Pancreas (tissue), 10 donors: ENCODE measurements around the gene IFIT2. TPM values are rescaled to one million over a fixed set of nuclear protein-coding genes. Genes with fewer than 3 reads are reported as not detected.

Source experiments
- ATAC-seq, 4 donors: fragments of 200-7000 bp; cut with Tn5 transposase; one replicate each; pipeline versions ENCODE4 v1.8.0 to v1.9.1; 2020; ENCODE audit warnings: mild to moderate bottlenecking in 4 of 4, moderate library complexity in 4 of 4
- DNase-seq, 6 donors: peaks; one replicate each; pipeline ENCODE4 v3.0.0-alpha.2; 2020
- FAIRE-seq: peaks from 2 replicates; lab custom pipeline; 2012; peaks lifted over from hg19 to GRCh38; lab: Jason Lieb, UNC
- H3K27ac ChIP-seq, 4 donors: fragments of 200-600 bp; sonication (generic); 1 replicate in 3 of 4; 2 replicates in 1 of 4; pipeline versions ENCODE4 v1.5.0 to v1.8.0; 2020
- H3K27me3 ChIP-seq, 4 donors: fragments of 200-600 bp; one replicate each; pipeline ENCODE4 v1.8.0; 2021
- H3K36me3 ChIP-seq, 3 donors: fragments of 200-600 bp; sonication (generic) in 1 of 3; one replicate each; pipeline versions ENCODE4 v1.5.0 to v1.8.0; 2020 to 2021
- H3K4me1 ChIP-seq, 3 donors: fragments of 200-600 bp; one replicate each; pipeline ENCODE4 v1.8.0; 2021
- H3K4me3 ChIP-seq, 4 donors: fragments of 200-600 bp; sonication (generic) in 2 of 4; one replicate each; pipeline versions ENCODE4 v1.5.0 to v1.8.0; 2020 to 2021
- H3K9me3 ChIP-seq, 4 donors: fragments of 200-600 bp; one replicate each; pipeline ENCODE4 v1.8.0; 2021
- CTCF ChIP-seq, 4 donors: fragments of 200-600 bp; sonication (generic) in 3 of 4; IDR thresholded peaks; one replicate each; pipeline versions ENCODE4 v1.5.0 to v1.8.0; 2021; ENCODE audit warnings: antibody characterized with exemption in 4 of 4
- WGBS, 2 donors: extraction: QIAGEN DNeasy Blood & Tissue Kit; methylation state at CpG; one replicate each; pipeline ENCODE4 v1.1.7; 2013; 5-methylcytosine and 5-hydroxymethylcytosine counted together
- intact Hi-C, 3 donors: fragments of 100-400 bp; cut with DNase I; formaldehyde crosslinking; loops; one replicate each; pipeline versions ENCODE4 v1.11.1 to v1.14.2; 2022
- polyA plus RNA-seq, 2 donors: library from polyadenylated mRNA; stranded (reverse); fragments of 200-250 nt; gene quantifications; one replicate each; pipeline ENCODE4 v1.2.3, GENCODE V29; 2013
- total RNA-seq, 6 donors: library from RNA; stranded (reverse); fragmentation: NEBNext Ultra II Directional in 4 of 6; extraction: Animal tissue kit (Norgen Biotek cat#: 25700) in 4 of 6; gene quantifications; one replicate each; pipeline versions ENCODE4 v1.2.1 to v1.2.4, GENCODE V29; 2021 to 2023
- donor health status: healthy with polysubstance abuse.
- donor health status: DM: no; HTN: no; CAD: no; lungs with moderate emphysema.
- donor health status: DM: no; HTN: no; CAD: no.
- donor health status: control.
- donor health status: control.
- donor health status: Bipolar disorder and iron deficiency.
- donor health status: DM: yes; HTN: yes; CAD: no.
- donor health status: DM: no; HTN: no; CAD: no.
- donor health status: DM: no; HTN: no; CAD: no.
- donor health status: DM: yes; HTN: yes; CAD: no.

Gene IFIT2
- total and polyA plus RNA-seq, 8 donors, result 1.3 to 7.5 (median 1.6) TPM

- FAIRE-seq (no peak), DNase-seq (no peak), ATAC-seq (peak in 1 of 4 donors; percentile 15)
- no peak for TF ChIP-seq CTCF (IDR thresholded peaks at IDR 0.05)
- no peaks in the 10 kb centered on the region for H3K27me3 ChIP-seq
- H3K9me3 ChIP-seq, result no peaks in the 10 kb centered on the region
- H3K4me3 ChIP-seq, result no peak overlapping the region
- 51 to 55% methylated on average over 6 of the region's 6 CpGs for WGBS, 2 donors
- H3K36me3 ChIP-seq, result no peaks in the 10 kb centered on the region
- peaks cover 0 to 21% (median 7%) of the 10 kb centered on the region in 3 donors for H3K4me1 ChIP-seq
- peak overlapping the region in 2 of 4 donors; percentile 30 to 41 for H3K27ac ChIP-seq
- intact Hi-C loops, result no loop called here
These were observed 26.5 kb upstream of the IFIT2 start for GRCh38 chr10:89275383-89275782.

- peaks cover 0 to 23% (median 7%) of the 10 kb centered on the region in 3 donors for H3K4me1 ChIP-seq
- ATAC-seq (peak; percentile 85 to 91 (median 89)), FAIRE-seq (peak; percentile 67), DNase-seq (peak in 3 of 6 donors; percentile 63 to 67 (median 64))
- no peaks in the 10 kb centered on the region for H3K9me3 ChIP-seq
- intact Hi-C loops, result no loop called here
- H3K4me3 ChIP-seq, result no peak overlapping the region
- no peaks in the 10 kb centered on the region for H3K27me3 ChIP-seq
- H3K27ac ChIP-seq, result peak overlapping the region; percentile 25 to 91 (median 69)
- WGBS, 2 donors, result 24 to 31% methylated on average over 1 of the region's 1 CpG
- H3K36me3 ChIP-seq, result no peaks in the 10 kb centered on the region
- no peak for TF ChIP-seq CTCF (IDR thresholded peaks at IDR 0.05)
These were observed 23.8 kb upstream of the IFIT2 start for GRCh38 chr10:89278034-89278535.

GRCh38 chr10:89278900-89279392 lies 22.9 kb upstream of the IFIT2 start:
- Histone ChIP-seq H3K27ac (peak overlapping the region in 2 of 4 donors; percentile 80 to 91), H3K36me3 (no peaks in the 10 kb centered on the region), H3K4me1 (peaks cover 0 to 25% (median 7%) of the 10 kb centered on the region in 3 donors), H3K9me3 (no peaks in the 10 kb centered on the region), H3K4me3 (no peak overlapping the region), H3K27me3 (no peaks in the 10 kb centered on the region)
- DNase-seq (no peak), FAIRE-seq (no peak), ATAC-seq (no peak)
- TF ChIP-seq CTCF (IDR thresholded peaks at IDR 0.05), result no peak
- intact Hi-C loops, result no loop called here

GRCh38 chr10:89279421-89279869 lies 22.4 kb upstream of the IFIT2 start:
- Histone ChIP-seq H3K9me3 (no peaks in the 10 kb centered on the region), H3K36me3 (no peaks in the 10 kb centered on the region), H3K27ac (peak overlapping the region in 2 of 4 donors; percentile 80 to 91), H3K4me1 (peaks cover 0 to 25% (median 7%) of the 10 kb centered on the region in 3 donors), H3K4me3 (no peak overlapping the region), H3K27me3 (no peaks in the 10 kb centered on the region)
- FAIRE-seq (no peak), DNase-seq (peak in 3 of 6 donors; percentile 11 to 49 (median 34)), ATAC-seq (peak in 3 of 4 donors; percentile 11 to 36 (median 21))
- no peak for TF ChIP-seq CTCF (IDR thresholded peaks at IDR 0.05)
- WGBS, 2 donors, result 15 to 37% methylated on average over 1 of the region's 1 CpG
- intact Hi-C loops, result no loop called here

GRCh38 chr10:89280508-89280907 lies 21.3 kb upstream of the IFIT2 start:
- FAIRE-seq, result no peak

More at GRCh38 chr10:89280508-89280907, 21.3 kb upstream of the IFIT2 start:
- intact Hi-C loops, result no loop called here
- Histone ChIP-seq H3K9me3 (no peaks in the 10 kb centered on the region), H3K36me3 (no peaks in the 10 kb centered on the region), H3K4me1 (peaks cover 0 to 25% (median 7%) of the 10 kb centered on the region in 3 donors), H3K4me3 (no peak overlapping the region), H3K27me3 (no peaks in the 10 kb centered on the region), H3K27ac (peak overlapping the region in 1 of 4 donors; percentile 91)
- TF ChIP-seq CTCF (IDR thresholded peaks at IDR 0.05), result no peak
- DNase-seq, result no peak
- ATAC-seq, result no peak
- WGBS, 2 donors, result 88 to 91% methylated on average over 3 of the region's 3 CpGs
